Stomach (tissue), 9 donors: ENCODE results near the gene RPL21. TPM values are rescaled to one million over a fixed set of nuclear protein-coding genes. Genes with fewer than 3 reads are reported as not detected.

Experiments
- DNase-seq, 2 donors: peaks; one replicate each; pipeline versions ENCODE4 v3.0.0 to v3.0.0-alpha.2; 2013 to 2019
- H3K27ac ChIP-seq, 5 donors: fragments of 200-600 bp in 4 of 5; sonication (generic) in 4 of 5; one replicate each; pipeline ENCODE4 v1.5.1; 2013 to 2019; ENCODE audit warnings: mild to moderate bottlenecking in 1 of 5, moderate library complexity in 1 of 5
- H3K27me3 ChIP-seq, 3 donors: fragments of 200-600 bp; sonication (generic); one replicate each; pipeline ENCODE4 v1.5.1; 2017 to 2019; ENCODE audit warnings: mixed run types in 1 of 3
- H3K36me3 ChIP-seq, 4 donors: fragments of 200-600 bp; sonication (generic); 1 replicate in 3 of 4; 2 replicates in 1 of 4; pipeline ENCODE4 v1.5.1; 2016 to 2019
- H3K4me1 ChIP-seq, 4 donors: fragments of 200-600 bp; sonication (generic); one replicate each; pipeline ENCODE4 v1.5.1; 2016 to 2019
- H3K4me3 ChIP-seq, 4 donors: fragments of 200-600 bp; sonication (generic) in 3 of 4; one replicate each; pipeline ENCODE4 v1.5.1; 2016 to 2019; ENCODE audit warnings: mild to moderate bottlenecking in 1 of 4
- H3K9me3 ChIP-seq, 4 donors: fragments of 200-600 bp; sonication (generic); one replicate each; pipeline ENCODE4 v1.5.1; 2016 to 2019
- EP300 ChIP-seq: sonication (generic); formaldehyde crosslinking; IDR thresholded peaks from one replicate; pipeline ENCODE4 v1.6.1; 2017; ENCODE audit warnings: antibody characterized with exemption
- POLR2A ChIP-seq, 4 donors: fragments of 450-650 bp; IDR thresholded peaks; one replicate each; pipeline ENCODE4 v1.6.1; 2016; ENCODE audit warnings: antibody characterized with exemption in 4 of 4, control low read depth in 2 of 4, mild to moderate bottlenecking in 1 of 4, moderate library complexity in 1 of 4
- POLR2AphosphoS5 ChIP-seq, 3 donors: sonication (generic); formaldehyde crosslinking; IDR thresholded peaks; one replicate each; pipeline ENCODE4 v1.6.1; 2016; ENCODE audit warnings: antibody characterized with exemption in 3 of 3
- WGBS, 5 donors: extraction: QIAGEN DNeasy Blood & Tissue Kit in 3 of 5; methylation state at CpG; one replicate each; pipeline versions ENCODE4 v1.1.5 to v1.1.7; 2013 to 2018; 5-methylcytosine and 5-hydroxymethylcytosine counted together
- intact Hi-C: fragments of 100-400 bp; cut with DNase I; formaldehyde crosslinking; loops from one replicate; pipeline ENCODE4 v1.15.1; 2023; ENCODE audit warnings: low total_unique reads
- polyA plus RNA-seq, 3 donors: library from polyadenylated mRNA; stranded (reverse); fragments of 200-250 nt; gene quantifications; one replicate each; pipeline ENCODE4 v1.2.3, GENCODE V29; 2013
- total RNA-seq, 5 donors: library from RNA; depleted of rRNA; stranded (reverse); fragments of >200 nt; gene quantifications; one replicate each; pipeline versions ENCODE4 v1.1.0 to v1.2.3, GENCODE V29; 2014 to 2016
- TF ChIP-seq, protein P1 (sequence below), 7 experiments: fragments of 450-650 bp in 4 of 7; fragments of 200-600 bp in 3 of 7; sonication (generic) in 3 of 7; IDR thresholded peaks; one replicate each; pipeline ENCODE4 v1.5.1; 2016 to 2019; ENCODE audit warnings: antibody characterized with exemption in 7 of 7, control low read depth in 2 of 7, mild to moderate bottlenecking in 1 of 7
- donor health status: healthy with polysubstance abuse.
- donor health status: Bipolar disorder and iron deficiency.
- donor health status: healthy.

Gene RPL21
- total and polyA plus RNA-seq, 8 donors, result 338 to 2,038 (median 966) TPM

DNA sequence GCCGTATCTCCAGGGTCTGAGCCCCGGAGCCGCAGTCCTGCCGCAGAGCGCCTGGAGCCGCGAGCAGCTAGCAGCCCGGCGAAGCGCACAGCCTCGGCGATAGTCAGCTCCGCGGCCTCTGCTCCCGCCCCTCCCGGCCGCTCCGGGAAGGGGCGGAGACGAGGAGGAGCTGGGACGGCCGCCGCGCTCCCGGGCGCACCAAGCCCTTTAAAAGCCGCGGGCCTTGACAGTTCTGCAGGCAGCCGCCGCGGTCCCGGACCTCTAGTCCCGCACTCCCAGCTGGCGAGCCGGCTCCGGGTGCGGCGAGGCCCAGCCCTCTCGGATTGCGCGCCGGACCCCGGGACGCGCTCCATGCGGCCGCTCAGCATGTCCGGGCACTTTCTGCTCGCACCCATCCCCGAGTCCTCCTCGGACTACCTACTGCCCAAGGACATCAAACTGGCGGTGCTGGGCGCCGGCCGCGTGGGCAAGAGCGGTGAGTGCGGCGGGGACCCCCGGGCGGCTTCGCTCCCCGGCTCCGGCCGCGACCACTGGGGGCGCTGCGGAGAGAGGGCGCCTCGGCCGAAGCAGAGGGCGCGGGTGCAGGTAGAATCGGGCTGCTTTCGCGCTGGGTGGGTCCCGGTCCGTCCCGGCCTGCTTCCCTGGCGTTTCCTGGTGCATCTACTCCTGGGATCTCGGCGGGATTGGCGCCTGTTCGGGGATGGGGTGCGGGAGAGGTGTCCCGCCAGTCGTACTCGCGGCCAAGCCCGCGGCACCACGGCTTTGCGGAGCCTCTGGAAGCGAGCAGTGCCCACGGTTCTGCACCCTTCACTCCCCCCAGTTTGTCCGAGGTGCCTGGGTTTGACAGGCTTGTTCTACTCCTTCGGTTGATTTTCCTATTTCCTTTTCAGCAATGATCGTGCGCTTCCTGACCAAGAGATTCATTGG, 19.5 kb downstream of the RPL21 start, which contains the start of gene RASL11A:
TSS of gene RASL11A (plus strand) at position 237 of the 927 bp plus-strand sequence. CDS start at position 352, 115 bp downstream.
- 1% methylated on average over 38 to 99 of the region's 99 CpGs for WGBS, 5 donors
- intact Hi-C loops, result no loop called here
- peaks cover 0 to 7% (median 3%) of the 10 kb centered on the region in 4 donors for H3K36me3 ChIP-seq
- H3K4me1 ChIP-seq, result peaks cover 4 to 55% (median 26%) of the 10 kb centered on the region in 4 donors
- TF ChIP-seq EP300 (no peak), POLR2A (IDR thresholded peaks at IDR 0.05) (peak in 1 of 4 donors; percentile 19), POLR2AphosphoS5 (IDR thresholded peaks at IDR 0.05) (peak; percentile 29 to 96 (median 91))
- TF ChIP-seq, protein P1, sequence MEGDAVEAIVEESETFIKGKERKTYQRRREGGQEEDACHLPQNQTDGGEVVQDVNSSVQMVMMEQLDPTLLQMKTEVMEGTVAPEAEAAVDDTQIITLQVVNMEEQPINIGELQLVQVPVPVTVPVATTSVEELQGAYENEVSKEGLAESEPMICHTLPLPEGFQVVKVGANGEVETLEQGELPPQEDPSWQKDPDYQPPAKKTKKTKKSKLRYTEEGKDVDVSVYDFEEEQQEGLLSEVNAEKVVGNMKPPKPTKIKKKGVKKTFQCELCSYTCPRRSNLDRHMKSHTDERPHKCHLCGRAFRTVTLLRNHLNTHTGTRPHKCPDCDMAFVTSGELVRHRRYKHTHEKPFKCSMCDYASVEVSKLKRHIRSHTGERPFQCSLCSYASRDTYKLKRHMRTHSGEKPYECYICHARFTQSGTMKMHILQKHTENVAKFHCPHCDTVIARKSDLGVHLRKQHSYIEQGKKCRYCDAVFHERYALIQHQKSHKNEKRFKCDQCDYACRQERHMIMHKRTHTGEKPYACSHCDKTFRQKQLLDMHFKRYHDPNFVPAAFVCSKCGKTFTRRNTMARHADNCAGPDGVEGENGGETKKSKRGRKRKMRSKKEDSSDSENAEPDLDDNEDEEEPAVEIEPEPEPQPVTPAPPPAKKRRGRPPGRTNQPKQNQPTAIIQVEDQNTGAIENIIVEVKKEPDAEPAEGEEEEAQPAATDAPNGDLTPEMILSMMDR (IDR thresholded peaks at IDR 0.05), result peak in 5 of 7 experiments; percentile 57 to 97 (median 92)
- no peaks in the 10 kb centered on the region for H3K9me3 ChIP-seq
- DNase-seq, result peak; percentile 88 to 94
- no peaks in the 10 kb centered on the region for H3K27me3 ChIP-seq
- peak within 1 kb of the TSS; percentile 91 to 97 (median 94) for H3K27ac ChIP-seq
- H3K4me3 ChIP-seq, result peak within 1 kb of the TSS; percentile 60 to 90 (median 81)

DNA sequence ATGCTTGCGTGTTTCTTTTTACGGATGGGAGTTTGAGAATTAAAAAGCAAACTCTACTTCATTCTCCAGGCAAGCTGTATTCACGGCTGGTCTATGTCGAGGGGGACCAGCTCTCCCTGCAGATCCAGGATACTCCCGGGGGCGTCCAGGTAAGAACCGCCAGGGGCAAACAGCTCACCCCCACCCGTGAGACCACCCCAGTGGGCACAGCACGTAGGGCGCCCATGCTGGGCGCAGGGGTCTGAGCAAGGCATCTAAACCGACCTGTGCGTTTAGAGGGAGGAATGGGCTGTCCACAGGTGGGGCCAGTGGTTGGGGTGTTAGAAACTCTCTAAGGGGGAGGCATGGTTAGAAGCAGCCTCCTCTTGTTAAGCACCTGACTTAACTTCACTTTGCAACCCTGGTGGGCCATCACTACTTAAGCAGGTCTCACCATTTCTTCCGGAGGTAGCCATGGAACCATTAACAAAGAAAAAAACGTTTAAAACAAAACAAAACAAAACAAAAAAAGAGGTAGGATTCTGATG, 20.3 kb downstream of the RPL21 start:
- intact Hi-C loops, result no loop called here
- DNase-seq, result no peak
- peak overlapping the region; percentile 46 to 97 (median 91) for H3K27ac ChIP-seq
- WGBS, 5 donors, result 35 to 44% (median 41%) methylated on average over 15 of the region's 15 CpGs
- no peaks in the 10 kb centered on the region for H3K27me3 ChIP-seq
- H3K4me3 ChIP-seq, result peak overlapping the region; percentile 60 to 90 (median 81)
- peaks cover 4 to 49% (median 27%) of the 10 kb centered on the region in 4 donors for H3K4me1 ChIP-seq
- H3K9me3 ChIP-seq, result no peaks in the 10 kb centered on the region
- no peak for TF ChIP-seq POLR2A (IDR thresholded peaks at IDR 0.05)
- TF ChIP-seq, protein P1 (IDR thresholded peaks at IDR 0.05), result no peak
- no peak for TF ChIP-seq POLR2AphosphoS5 (IDR thresholded peaks at IDR 0.05)
- no peak for TF ChIP-seq EP300
- peaks cover 0 to 7% (median 3%) of the 10 kb centered on the region in 4 donors for H3K36me3 ChIP-seq

DNA sequence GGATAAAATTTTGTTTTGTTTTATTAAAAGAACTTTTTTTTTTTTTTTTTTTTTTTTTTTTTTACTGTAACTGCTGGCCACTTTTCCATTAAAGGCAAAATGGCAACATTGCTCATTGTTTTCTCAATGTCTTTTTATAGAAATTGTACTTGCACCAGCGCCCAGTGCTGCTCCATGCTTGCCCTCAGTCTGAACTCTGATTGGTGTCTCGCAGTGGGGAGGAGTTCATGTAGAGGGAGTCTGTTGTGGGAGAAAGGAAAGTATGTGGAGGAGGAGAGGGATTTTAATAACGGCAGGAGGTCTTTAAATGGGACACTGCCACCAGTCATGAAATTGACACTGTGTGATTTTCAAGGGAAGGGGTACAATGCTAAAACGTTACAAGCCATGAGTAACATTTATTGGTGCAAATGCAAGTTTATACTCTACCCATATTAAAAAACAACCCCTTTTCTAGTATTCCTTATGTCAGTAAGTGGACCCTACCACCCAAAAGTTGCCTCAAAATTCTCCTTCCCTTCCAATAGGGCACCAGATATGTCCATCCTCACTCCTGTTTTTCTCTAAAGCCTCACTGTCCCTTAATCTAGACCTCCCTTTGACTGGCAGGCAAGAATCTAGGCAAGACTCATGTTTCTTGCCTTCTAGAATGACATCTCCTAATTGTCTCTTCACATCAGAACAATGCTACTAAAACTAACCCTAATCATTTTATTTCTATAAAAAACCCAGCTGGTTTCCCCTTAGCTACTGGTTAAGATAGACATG, 22.5 kb downstream of the RPL21 start:
- TF ChIP-seq POLR2A (IDR thresholded peaks at IDR 0.05), result no peak
- no peak for TF ChIP-seq POLR2AphosphoS5 (IDR thresholded peaks at IDR 0.05)
- TF ChIP-seq, protein P1 (IDR thresholded peaks at IDR 0.05), result no peak
- TF ChIP-seq EP300, result no peak
- no peak for DNase-seq
- H3K9me3 ChIP-seq, result no peaks in the 10 kb centered on the region
- intact Hi-C loops, result no loop called here
- H3K4me3 ChIP-seq, result no peak overlapping the region
- H3K36me3 ChIP-seq, result peaks cover 0 to 7% (median 3%) of the 10 kb centered on the region in 4 donors
- 76 to 81% (median 79%) methylated on average over 4 of the region's 4 CpGs for WGBS, 5 donors
- H3K4me1 ChIP-seq, result peaks cover 4 to 36% (median 27%) of the 10 kb centered on the region in 4 donors
- H3K27ac ChIP-seq, result peak overlapping the region in 1 of 5 donors; percentile 10
- H3K27me3 ChIP-seq, result no peaks in the 10 kb centered on the region

DNA sequence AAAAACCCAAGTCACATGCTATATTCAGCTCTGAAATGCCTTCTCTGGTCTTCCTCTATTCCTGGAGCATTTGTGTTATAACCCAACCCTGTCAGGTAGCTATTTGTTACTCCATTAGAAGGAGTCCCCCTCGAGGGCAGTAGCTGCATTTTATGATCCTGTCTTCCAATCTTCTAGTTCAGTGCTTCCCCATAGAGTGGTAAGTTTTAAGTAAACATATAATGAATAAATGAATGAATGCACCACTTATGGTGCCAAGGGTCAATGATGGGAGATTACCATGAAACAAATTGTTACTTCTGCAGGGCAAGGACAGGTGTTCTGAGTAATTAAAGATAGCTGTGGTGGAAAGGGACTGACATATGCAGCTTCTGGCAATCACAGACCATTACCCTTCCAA, 23.3 kb downstream of the RPL21 start:
- no peak for DNase-seq
- intact Hi-C loops, result no loop called here
- TF ChIP-seq POLR2AphosphoS5 (IDR thresholded peaks at IDR 0.05) (no peak), POLR2A (IDR thresholded peaks at IDR 0.05) (no peak), EP300 (no peak)
- TF ChIP-seq, protein P1 (IDR thresholded peaks at IDR 0.05), result no peak
- Histone ChIP-seq H3K27ac (peak overlapping the region in 1 of 5 donors; percentile 10), H3K4me1 (peaks cover 4 to 31% (median 24%) of the 10 kb centered on the region in 4 donors), H3K9me3 (no peaks in the 10 kb centered on the region), H3K4me3 (no peak overlapping the region), H3K27me3 (peaks cover 0 to 4% (median 0%) of the 10 kb centered on the region in 3 donors), H3K36me3 (peaks cover 0 to 7% (median 3%) of the 10 kb centered on the region in 4 donors)
- 29 to 50% (median 37%) methylated on average over 1 of the region's 1 CpG for WGBS, 5 donors
